Stimulated activated memory B cell treated with anti-CD40 and anti-IgM and Interleukin-4, amounts not matched to agents 10 μg/mL and 1 μg/mL and 100 μg/mL, for 72 hours (primary cell): ENCODE measurements around the gene SCN2B.
A peak's percentile ranks its signal among the peaks of the same experiment; 100 is the strongest.

Experiments used
- ATAC-seq: fragments of 150-1000 bp; cut with Tn5 transposase; 2 replicates; pipeline ENCODE4 v1.10.0; 2021
- H3K27ac Mint-ChIP-seq: one replicate; pipeline ENCODE4 v1.8.0; 2022; ENCODE audit warnings: mild to moderate bottlenecking, mixed read lengths
- H3K27me3 Mint-ChIP-seq: one replicate; pipeline ENCODE4 v1.8.0; 2022; ENCODE audit warnings: mixed read lengths
- H3K36me3 Mint-ChIP-seq: one replicate; pipeline ENCODE4 v1.8.0; 2022; ENCODE audit warnings: mixed read lengths
- H3K4me1 Mint-ChIP-seq: one replicate; pipeline ENCODE4 v1.8.0; 2022; ENCODE audit warnings: mixed read lengths
- H3K4me3 Mint-ChIP-seq: one replicate; pipeline ENCODE4 v1.8.0; 2022; ENCODE audit warnings: mild to moderate bottlenecking, moderate library complexity, mixed read lengths
- H3K9me3 Mint-ChIP-seq: one replicate; pipeline ENCODE4 v1.8.0; 2022; ENCODE audit warnings: mixed read lengths

SCN2B gene

DNA sequence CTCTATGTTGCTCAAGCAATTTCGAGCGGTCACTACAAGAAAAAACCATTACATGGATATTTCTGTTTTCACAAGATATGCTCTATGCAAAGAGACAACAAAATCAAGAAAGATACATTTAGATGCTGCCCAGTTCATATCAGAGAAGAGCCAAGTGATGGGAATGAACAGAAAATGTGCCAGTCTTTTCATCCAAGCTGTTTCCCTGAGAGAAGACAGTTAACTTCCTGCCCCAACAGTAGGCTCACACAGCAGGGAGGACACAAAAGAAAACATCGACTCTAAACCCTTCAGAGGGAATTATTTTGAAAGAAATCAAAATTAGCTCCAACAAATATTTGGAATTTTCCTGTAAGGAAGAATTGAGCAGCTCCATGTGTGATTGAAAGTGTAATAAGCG, 36.8 kb upstream of the SCN2B start:
- Mint-ChIP-seq H3K36me3 (peaks cover 18% of the 10 kb centered on the region), H3K27ac (peak overlapping the region; percentile 95), H3K9me3 (peaks cover 3% of the 10 kb centered on the region), H3K27me3 (peaks cover 25% of the 10 kb centered on the region), H3K4me1 (peaks cover 77% of the 10 kb centered on the region), H3K4me3 (no peak overlapping the region)
- ATAC-seq = no peak

- Mint-ChIP-seq H3K27me3 (peaks cover 25% of the 10 kb centered on the region), H3K27ac (peak overlapping the region; percentile 95), H3K9me3 (peaks cover 3% of the 10 kb centered on the region), H3K4me1 (peaks cover 73% of the 10 kb centered on the region), H3K4me3 (no peak overlapping the region), H3K36me3 (peaks cover 18% of the 10 kb centered on the region)
- ATAC-seq = no peak
Measured at GRCh38 chr11:118212781-118213191, 36.3 kb upstream of the SCN2B start.

GRCh38 chr11:118212131-118212725, 35.8 kb upstream of the SCN2B start:
- peaks cover 18% of the 10 kb centered on the region for H3K36me3 Mint-ChIP-seq
- H3K4me1 Mint-ChIP-seq = peaks cover 69% of the 10 kb centered on the region
- H3K27me3 Mint-ChIP-seq = peaks cover 26% of the 10 kb centered on the region
- no peak overlapping the region for H3K4me3 Mint-ChIP-seq
- H3K27ac Mint-ChIP-seq = peak overlapping the region; percentile 95
- peaks cover 3% of the 10 kb centered on the region for H3K9me3 Mint-ChIP-seq
- no peak for ATAC-seq

DNA sequence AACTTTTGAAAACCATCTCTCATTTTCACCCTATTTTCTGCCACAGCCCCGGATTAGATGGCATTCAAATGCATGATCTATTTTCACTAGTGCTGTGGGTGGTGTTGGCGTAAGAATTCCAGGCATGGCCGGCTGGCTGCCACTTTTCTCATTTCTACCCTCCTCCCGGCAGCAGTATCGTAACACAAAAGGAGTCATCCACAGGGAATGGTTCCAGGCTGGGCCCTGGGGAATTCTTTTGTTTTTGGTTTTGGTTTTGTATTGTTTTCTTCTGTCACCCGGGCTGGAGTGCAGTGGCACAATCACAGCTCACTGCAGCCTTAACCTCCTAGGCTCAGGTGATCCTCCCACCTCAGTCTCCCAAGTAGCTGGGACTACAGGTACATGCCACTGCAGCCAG, 34.6 kb upstream of the SCN2B start:
- H3K4me1 Mint-ChIP-seq = peaks cover 67% of the 10 kb centered on the region
- no peak for ATAC-seq
- peaks cover 22% of the 10 kb centered on the region for H3K36me3 Mint-ChIP-seq
- no peak overlapping the region for H3K27ac Mint-ChIP-seq
- H3K9me3 Mint-ChIP-seq = peaks cover 5% of the 10 kb centered on the region
- peaks cover 26% of the 10 kb centered on the region for H3K27me3 Mint-ChIP-seq
- H3K4me3 Mint-ChIP-seq = no peak overlapping the region

- peaks cover 28% of the 10 kb centered on the region for H3K36me3 Mint-ChIP-seq
Measured at GRCh38 chr11:118210323-118210722, 33.9 kb upstream of the SCN2B start.

GRCh38 chr11:118209033-118209432, 32.6 kb upstream of the SCN2B start:
- Mint-ChIP-seq H3K27me3 (peaks cover 26% of the 10 kb centered on the region), H3K4me1 (peaks cover 51% of the 10 kb centered on the region), H3K9me3 (peaks cover 6% of the 10 kb centered on the region), H3K4me3 (no peak overlapping the region), H3K27ac (peak overlapping the region; percentile 29), H3K36me3 (peaks cover 28% of the 10 kb centered on the region)
- no peak for ATAC-seq

More at GRCh38 chr11:118210323-118210722, 33.9 kb upstream of the SCN2B start:
- peaks cover 6% of the 10 kb centered on the region for H3K9me3 Mint-ChIP-seq
- H3K4me3 Mint-ChIP-seq = no peak overlapping the region
- ATAC-seq = no peak
- H3K27ac Mint-ChIP-seq = no peak overlapping the region
- peaks cover 26% of the 10 kb centered on the region for H3K27me3 Mint-ChIP-seq
- H3K4me1 Mint-ChIP-seq = peaks cover 64% of the 10 kb centered on the region

DNA sequence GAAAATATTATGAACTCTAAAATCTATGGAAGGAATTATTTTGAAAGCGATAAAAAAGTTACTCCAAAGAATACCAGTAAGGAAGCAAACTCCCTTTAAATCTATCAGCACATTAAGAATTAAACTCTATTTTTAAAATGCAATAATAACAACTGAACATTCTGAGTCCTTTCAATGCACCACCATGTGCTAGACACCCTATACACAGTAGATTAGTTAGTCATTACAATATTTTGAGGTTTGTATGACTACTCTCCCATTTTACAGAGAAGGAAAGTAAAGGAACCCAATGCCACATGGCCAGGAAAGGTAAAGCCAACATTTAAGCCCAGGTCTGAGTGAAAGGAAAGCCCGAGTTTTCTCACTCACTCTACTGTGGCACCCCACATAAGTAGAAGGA, 30.6 kb upstream of the SCN2B start:
- Mint-ChIP-seq H3K4me3 (no peak overlapping the region), H3K27me3 (peaks cover 17% of the 10 kb centered on the region), H3K36me3 (peaks cover 19% of the 10 kb centered on the region), H3K4me1 (peaks cover 32% of the 10 kb centered on the region), H3K9me3 (peaks cover 3% of the 10 kb centered on the region), H3K27ac (peak overlapping the region; percentile 83)
- ATAC-seq = no peak

DNA sequence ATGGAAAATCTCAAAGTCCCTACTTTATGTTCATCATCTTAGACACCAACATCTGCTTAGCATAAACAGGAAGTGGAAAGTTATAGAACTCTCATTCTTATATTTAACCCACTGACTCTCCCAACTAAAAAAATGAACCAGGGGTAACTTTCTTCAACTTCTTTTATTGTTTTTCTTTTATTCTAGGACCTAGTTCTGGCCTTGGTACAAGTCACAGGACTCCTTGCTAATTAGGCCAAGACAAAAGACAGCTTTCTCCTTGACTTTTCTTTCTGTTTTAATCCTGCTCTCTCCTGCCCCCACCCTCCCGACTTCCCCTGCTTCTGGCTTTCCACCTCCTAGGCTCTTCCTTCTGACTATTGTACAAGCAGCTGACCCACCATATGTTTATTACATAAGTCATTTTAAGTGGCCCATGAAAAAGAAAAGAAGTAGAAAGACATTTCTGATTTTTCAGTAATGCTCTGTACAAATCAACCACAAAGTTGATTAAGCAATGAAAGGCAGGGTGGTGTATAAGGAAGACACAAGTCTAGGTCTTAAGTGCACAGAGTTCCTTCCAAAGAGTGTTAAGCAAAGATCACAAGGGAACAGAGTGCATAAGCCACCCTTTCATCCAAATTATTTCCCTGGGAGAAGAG, 30.1 kb upstream of the SCN2B start:
- H3K4me1 Mint-ChIP-seq = peaks cover 26% of the 10 kb centered on the region
- peak overlapping the region; percentile 83 for H3K27ac Mint-ChIP-seq
- H3K9me3 Mint-ChIP-seq = peaks cover 3% of the 10 kb centered on the region
- H3K4me3 Mint-ChIP-seq = no peak overlapping the region
- no peak for ATAC-seq
- H3K27me3 Mint-ChIP-seq = peaks cover 17% of the 10 kb centered on the region
- H3K36me3 Mint-ChIP-seq = peaks cover 15% of the 10 kb centered on the region

DNA sequence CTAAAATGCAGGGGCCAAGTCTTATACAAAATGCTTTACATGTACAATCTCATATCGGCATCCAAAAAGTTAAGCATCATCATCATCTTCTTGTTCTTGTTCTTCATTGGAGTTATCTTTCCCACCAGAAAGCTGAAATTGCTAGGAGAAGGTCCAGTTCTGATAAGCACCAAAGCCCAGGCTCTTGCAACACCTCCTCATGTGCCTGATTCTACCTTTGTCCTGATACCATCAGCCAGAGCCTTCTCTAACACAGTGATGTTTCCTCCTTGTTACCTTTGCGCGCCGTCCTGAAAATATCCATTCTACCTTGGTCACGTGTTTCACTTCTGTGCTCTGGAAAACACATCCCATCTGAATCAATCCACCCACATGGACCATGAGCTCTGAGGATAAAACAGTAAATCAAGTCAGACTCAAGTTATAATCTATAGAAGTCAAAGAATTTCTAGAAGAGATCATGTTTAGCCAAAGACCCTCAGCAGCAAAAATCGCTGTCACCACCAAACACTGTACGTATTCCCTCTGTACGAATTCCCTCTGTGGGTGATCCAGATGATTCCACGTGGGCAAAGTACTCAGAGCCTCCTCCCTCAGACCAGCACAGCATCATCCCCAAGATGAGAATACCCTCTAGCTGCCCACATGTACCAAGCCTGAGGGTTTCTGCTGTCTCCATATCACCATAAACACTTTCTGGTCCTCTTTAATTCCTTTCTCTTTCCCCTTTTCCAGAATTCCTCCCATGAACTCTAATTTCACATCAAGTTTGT, 29.4 kb upstream of the SCN2B start:
- Mint-ChIP-seq H3K9me3 (peaks cover 3% of the 10 kb centered on the region), H3K4me1 (peaks cover 25% of the 10 kb centered on the region), H3K4me3 (no peak overlapping the region), H3K36me3 (peaks cover 15% of the 10 kb centered on the region), H3K27me3 (peaks cover 17% of the 10 kb centered on the region), H3K27ac (peak overlapping the region; percentile 83)
- ATAC-seq = no peak

- Mint-ChIP-seq H3K27me3 (peaks cover 3% of the 10 kb centered on the region), H3K4me3 (no peak overlapping the region), H3K36me3 (peaks cover 10% of the 10 kb centered on the region), H3K27ac (no peak overlapping the region), H3K9me3 (peaks cover 3% of the 10 kb centered on the region), H3K4me1 (peaks cover 25% of the 10 kb centered on the region)
- no peak for ATAC-seq
Measured at GRCh38 chr11:118202599-118203422, 26.4 kb upstream of the SCN2B start.

DNA sequence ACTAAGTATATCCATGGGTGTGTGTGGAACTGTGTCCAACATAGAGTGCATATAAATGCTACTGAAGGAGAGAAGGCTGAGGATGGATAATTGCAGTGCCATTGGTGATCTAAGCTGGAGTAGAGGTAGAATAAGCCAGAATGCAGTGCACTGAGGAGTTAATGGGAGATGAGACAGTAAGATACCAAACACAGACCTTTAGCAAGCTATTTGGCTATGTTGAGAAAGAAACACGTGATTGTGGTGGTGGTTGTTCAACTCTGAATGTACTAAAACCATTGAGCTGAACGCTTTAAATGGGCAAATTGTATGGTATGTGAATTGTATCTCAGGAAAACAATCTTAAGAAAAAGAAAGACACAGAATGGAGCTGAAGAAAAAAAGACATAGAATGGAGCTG, 25.5 kb upstream of the SCN2B start:
- peaks cover 10% of the 10 kb centered on the region for H3K36me3 Mint-ChIP-seq
- H3K4me3 Mint-ChIP-seq = no peak overlapping the region
- ATAC-seq = no peak
- H3K27me3 Mint-ChIP-seq = no peaks in the 10 kb centered on the region
- H3K9me3 Mint-ChIP-seq = peaks cover 3% of the 10 kb centered on the region
- H3K27ac Mint-ChIP-seq = no peak overlapping the region
- H3K4me1 Mint-ChIP-seq = peaks cover 24% of the 10 kb centered on the region

GRCh38 chr11:118200901-118201680, 24.7 kb upstream of the SCN2B start:
- H3K9me3 Mint-ChIP-seq = peaks cover 2% of the 10 kb centered on the region
- H3K4me3 Mint-ChIP-seq = no peak overlapping the region
- H3K4me1 Mint-ChIP-seq = peaks cover 16% of the 10 kb centered on the region
- no peaks in the 10 kb centered on the region for H3K27me3 Mint-ChIP-seq
- H3K36me3 Mint-ChIP-seq = peaks cover 6% of the 10 kb centered on the region
- no peak overlapping the region for H3K27ac Mint-ChIP-seq
- peak; percentile 76 for ATAC-seq

DNA sequence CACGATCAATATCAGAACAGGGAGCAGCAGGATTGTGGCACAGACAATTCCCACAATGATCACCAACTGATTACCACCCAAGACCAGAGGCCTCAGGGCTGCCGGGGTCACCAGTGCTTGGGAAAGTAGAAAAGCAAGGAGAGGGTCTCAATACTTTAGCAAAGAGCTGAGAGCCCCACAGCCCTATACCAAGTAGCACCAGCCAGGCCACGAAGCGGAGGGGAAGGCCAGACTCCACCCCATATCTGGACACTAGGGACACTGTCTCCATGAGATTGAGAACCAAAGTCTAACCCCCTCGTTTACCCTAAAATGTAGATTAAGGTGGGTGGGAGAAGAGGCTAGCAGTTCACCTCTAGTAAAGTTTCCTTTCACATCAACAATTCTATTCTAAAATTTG, 24.1 kb upstream of the SCN2B start:
- H3K27me3 Mint-ChIP-seq = no peaks in the 10 kb centered on the region
- peaks cover under 1% of the 10 kb centered on the region for H3K36me3 Mint-ChIP-seq
- H3K9me3 Mint-ChIP-seq = no peaks in the 10 kb centered on the region
- peak; percentile 21 for ATAC-seq
- H3K27ac Mint-ChIP-seq = no peak overlapping the region
- H3K4me3 Mint-ChIP-seq = no peak overlapping the region
- H3K4me1 Mint-ChIP-seq = peaks cover 11% of the 10 kb centered on the region

GRCh38 chr11:118199135-118199534, 22.7 kb upstream of the SCN2B start:
- Mint-ChIP-seq H3K4me1 (peaks cover 13% of the 10 kb centered on the region), H3K4me3 (no peak overlapping the region), H3K27ac (peak overlapping the region; percentile 60), H3K27me3 (no peaks in the 10 kb centered on the region), H3K36me3 (peaks cover 1% of the 10 kb centered on the region), H3K9me3 (no peaks in the 10 kb centered on the region)
- ATAC-seq = no peak
